ENCODE data around the gene PTPRN2. TPM values are rescaled to one million over a fixed set of nuclear protein-coding genes. Genes with fewer than 3 reads are reported as not detected.

The PTPRN2 gene
- total RNA-seq, 4 donors from 2014 or later: 2.0 to 9.5 (median 2.6) TPM

DNA sequence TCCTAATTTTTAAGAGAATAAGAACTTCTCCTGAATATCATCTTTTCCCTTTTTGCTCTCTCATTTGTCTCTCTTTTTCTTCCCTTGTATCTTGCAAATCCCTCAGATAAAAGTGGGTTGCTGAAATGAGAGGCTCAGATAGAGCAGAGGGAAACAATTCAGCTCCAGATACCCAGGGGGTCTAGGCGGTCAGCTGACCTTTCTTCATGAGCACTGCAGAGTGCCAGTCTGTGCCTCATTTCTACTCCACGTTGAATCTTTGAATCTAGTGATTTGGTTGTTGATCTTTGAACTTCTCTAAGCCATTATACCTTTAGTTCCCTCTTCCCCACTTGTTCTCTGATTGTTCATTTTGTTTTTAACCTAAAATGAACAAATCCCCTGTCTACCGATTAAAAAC is 572.6 kb downstream of the PTPRN2 start:
- TF ChIP-seq, protein P1, sequence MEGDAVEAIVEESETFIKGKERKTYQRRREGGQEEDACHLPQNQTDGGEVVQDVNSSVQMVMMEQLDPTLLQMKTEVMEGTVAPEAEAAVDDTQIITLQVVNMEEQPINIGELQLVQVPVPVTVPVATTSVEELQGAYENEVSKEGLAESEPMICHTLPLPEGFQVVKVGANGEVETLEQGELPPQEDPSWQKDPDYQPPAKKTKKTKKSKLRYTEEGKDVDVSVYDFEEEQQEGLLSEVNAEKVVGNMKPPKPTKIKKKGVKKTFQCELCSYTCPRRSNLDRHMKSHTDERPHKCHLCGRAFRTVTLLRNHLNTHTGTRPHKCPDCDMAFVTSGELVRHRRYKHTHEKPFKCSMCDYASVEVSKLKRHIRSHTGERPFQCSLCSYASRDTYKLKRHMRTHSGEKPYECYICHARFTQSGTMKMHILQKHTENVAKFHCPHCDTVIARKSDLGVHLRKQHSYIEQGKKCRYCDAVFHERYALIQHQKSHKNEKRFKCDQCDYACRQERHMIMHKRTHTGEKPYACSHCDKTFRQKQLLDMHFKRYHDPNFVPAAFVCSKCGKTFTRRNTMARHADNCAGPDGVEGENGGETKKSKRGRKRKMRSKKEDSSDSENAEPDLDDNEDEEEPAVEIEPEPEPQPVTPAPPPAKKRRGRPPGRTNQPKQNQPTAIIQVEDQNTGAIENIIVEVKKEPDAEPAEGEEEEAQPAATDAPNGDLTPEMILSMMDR (IDR thresholded peaks at IDR 0.05): no peak
- DNase-seq (ENCODE audit: low spot score) (no peak), ATAC-seq (ENCODE audit: low FRiP score) (no peak)

DNA sequence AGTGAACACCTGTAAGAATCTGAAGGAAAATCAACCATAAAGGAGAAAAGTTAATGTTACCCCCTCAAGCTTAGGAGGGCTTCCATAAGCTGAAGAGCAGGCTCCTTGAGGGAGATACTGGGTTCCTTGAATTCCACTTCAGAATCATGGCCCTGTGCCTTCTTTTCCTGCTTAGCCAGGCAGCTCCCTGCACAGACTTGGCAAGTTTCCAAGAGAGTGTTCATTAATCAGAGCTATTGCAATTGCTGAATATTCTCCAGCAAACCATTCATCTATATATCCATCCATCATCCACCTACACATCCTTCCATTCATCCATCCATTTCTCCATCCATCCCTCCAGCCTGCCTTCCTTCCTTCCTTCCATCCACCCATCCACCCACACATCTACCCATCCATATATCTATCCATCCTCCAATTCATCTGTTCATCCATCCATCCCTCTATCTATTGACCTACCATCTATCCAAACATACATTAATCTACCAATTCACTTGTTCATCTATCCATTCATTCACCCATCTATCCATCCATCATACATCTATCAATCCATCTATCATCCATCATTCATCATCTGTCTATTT is 574.4 kb downstream of the PTPRN2 start:
- ATAC-seq (ENCODE audit: low FRiP score) (no peak), DNase-seq (ENCODE audit: low spot score) (no peak)
- TF ChIP-seq, protein P1 (IDR thresholded peaks at IDR 0.05): no peak

DNA sequence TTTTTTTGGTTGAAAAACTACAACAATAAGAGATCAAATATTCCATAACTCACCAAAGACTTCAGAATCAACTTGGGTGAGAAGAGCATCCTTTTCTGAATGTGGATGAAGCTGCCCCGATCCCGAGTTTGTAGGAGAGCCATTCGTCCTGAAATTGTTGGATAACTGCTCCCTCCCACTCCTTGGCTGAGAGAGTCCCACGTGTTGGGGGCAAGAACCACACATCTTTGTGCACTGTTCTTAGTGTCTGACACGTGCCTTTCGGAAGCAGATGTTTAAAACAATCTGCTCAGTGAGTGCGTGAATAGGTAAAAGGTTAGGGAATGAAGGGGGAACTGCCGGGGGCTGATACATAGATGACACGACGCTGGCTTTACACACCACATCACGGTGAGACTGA is 575.7 kb downstream of the PTPRN2 start:
- ATAC-seq (ENCODE audit: low FRiP score) (peak; percentile 46), DNase-seq (ENCODE audit: low spot score) (no peak)
- TF ChIP-seq, protein P1 (IDR thresholded peaks at IDR 0.05): no peak

DNA sequence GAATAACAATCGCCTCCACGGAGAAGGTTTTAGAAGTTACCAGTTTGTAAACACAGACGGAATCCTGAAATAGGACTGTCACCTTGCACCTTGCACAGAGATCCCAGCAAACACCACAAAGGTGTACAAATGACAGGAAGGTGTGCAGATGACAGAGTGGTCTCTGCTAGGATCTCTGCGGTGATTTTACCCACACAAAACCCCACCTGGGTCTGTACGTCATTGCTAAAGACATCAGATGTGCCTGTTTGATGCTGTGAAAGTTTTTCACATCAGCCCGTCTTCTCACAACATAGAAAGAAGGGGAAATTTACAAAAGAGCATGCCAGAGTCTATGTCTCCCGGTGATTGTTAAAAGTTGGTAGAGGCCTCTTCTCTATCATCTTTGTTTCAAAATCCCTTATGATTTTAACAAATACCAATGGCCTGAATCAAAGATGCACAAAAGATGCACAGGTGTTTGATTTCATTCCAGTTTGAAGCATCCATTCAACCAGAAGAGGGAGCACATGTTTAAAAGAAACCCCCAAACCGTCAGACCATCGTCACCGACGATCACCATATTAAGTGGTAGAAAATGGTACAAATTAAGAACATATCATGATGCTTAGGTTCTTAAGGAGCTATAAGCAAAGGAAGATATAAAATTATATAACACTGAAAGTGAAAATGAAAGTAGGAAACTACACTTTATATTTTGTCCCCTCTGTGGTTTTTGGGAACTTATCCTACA is 576.5 kb downstream of the PTPRN2 start:
- DNase-seq (ENCODE audit: low spot score): no peak
- TF ChIP-seq, protein P1 (IDR thresholded peaks at IDR 0.05): no peak
- no peak for ATAC-seq (ENCODE audit: low FRiP score)

DNA sequence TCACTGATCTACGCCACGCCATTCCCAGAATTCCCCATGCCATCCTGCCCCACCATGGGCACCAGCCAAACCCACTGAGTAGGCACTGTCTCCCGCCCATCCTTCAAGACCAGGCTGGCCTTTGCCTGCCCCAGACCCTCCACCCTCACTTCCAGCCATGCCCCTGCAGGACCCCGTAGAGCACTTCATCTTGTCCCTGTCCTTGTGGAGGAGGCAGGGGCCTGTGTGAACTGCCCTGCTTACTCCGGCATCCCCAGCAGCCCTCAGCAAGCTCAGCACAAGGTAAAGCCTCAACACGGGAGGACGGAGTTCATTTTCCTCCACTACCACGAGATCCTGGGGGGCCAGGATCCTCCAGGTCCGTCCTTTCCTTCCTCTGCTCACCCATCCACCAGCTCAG is 577.7 kb downstream of the PTPRN2 start:
- TF ChIP-seq, protein P1 (IDR thresholded peaks at IDR 0.05): no peak
- ATAC-seq (ENCODE audit: low FRiP score): no peak
- DNase-seq (ENCODE audit: low spot score): no peak

DNA sequence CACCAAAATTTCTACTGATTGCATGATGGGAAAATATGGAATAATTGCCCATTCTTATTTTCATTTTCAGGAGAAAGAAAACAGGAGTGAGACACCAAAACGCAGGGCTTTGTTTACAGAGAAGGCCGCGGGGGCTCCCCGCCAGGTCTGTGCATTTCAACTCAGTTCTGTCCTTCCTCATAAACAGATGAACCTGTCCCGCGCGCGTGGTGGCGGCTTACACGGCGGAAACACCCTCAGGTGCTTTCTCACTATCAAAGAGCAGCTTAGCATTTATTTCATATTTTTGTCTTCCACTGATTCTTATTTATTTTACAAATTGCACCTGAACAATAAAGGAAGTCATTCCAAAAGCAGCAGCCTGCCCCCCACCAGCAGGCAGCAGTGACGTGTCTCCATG is 579.4 kb downstream of the PTPRN2 start:
- ATAC-seq (ENCODE audit: low FRiP score): no peak
- DNase-seq (ENCODE audit: low spot score): no peak
- TF ChIP-seq, protein P1 (IDR thresholded peaks at IDR 0.05): no peak

- ATAC-seq (ENCODE audit: low FRiP score): no peak
- TF ChIP-seq, protein P1 (IDR thresholded peaks at IDR 0.05): no peak
- no peak for DNase-seq (ENCODE audit: low spot score)
These were observed 579.8 kb downstream of the PTPRN2 start for GRCh38 chr7:158007697-158008257.

Data from omental fat pad (tissue), 4 donors.